ENCODE results near the gene CD9.

DNA sequence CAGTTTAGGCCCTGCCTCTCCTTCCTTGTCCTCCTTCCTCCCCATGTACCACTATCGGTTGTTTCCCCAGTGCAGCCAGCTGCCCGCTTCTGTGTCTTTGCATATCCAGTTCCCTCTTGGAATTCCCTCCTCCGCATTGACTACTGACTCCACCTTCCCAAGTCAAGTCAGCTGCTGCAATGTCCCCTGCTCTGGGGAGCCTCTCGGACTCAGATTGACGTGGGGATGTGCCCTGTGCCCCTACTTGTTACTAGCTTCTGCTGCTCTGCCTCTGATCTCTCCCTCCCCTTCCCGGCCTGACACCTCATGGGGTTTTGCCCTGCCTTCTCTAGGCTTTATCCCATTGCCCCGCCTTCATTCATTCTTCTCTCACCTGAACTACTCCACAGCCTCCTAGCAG, 2.1 kb upstream of the CD9 start:
- TF ChIP-seq CTCF (optimal IDR thresholded peaks at IDR 0.05 in 1 of 3, IDR thresholded peaks at IDR 0.05 in 1 of 3, conservative IDR thresholded peaks at IDR 0.05 in 1 of 3; ENCODE audit: extremely low read depth in 1 of 3, insufficient read depth in 2 of 3, low read length in 3 of 3) (no peak), EZH2 (IDR thresholded peaks at IDR 0.05; ENCODE audit: low read length) (no peak)
